ENCODE measurements around the gene TBC1D2.

TBC1D2 gene

DNA sequence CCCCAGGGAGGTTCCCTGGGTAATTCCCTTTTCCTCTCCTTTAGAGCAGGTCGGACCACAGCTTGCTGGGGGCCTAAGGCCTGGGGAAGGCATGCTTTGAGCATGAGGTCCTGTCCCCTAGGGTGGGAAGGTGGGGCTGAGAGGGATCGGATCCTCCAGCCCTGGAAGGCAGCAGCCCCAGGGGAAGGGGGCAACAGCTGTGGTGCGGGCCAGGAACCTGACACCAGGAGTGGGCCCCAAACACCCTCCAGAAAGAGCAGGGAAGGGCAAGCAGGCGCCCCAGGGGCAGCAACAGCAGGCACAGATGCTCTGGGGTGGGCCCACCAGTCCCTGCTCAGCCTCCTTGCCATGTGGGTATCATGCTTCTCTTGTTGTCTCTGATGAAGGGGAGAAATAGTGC lies 59.8 kb downstream of the TBC1D2 start:
- DNase-seq, result peak; percentile 21
- Histone ChIP-seq H4K8ac (ENCODE audit: low read depth, low read length) (no peak overlapping the region), H3K18ac (ENCODE audit: low read length) (no peak overlapping the region), H3K4me2 (ENCODE audit: low read length) (no peak overlapping the region), H3K79me1 (ENCODE audit: low read length) (peaks cover 4% of the 10 kb centered on the region), H2AK5ac (ENCODE audit: low read length) (no peak overlapping the region), H2BK120ac (ENCODE audit: low read depth, low read length) (no peak overlapping the region), H3K56ac (ENCODE audit: low read length) (no peak overlapping the region), H2BK15ac (replicated peaks; ENCODE audit: low read depth) (no peak overlapping the region), H3K4me1 (ENCODE audit: control insufficient read depth, low read depth, low read length) (peaks cover 2% of the 10 kb centered on the region), H3K4ac (ENCODE audit: low read depth, low read length) (no peak overlapping the region), H3K9ac (ENCODE audit: low read length) (no peak overlapping the region), H3K4me3 (ENCODE audit: low read length) (no peak overlapping the region), H2BK5ac (ENCODE audit: low read length) (no peak overlapping the region), H3K36me3 (ENCODE audit: control insufficient read depth, insufficient read depth, low read length) (no peaks in the 10 kb centered on the region), H3K27ac (ENCODE audit: low read depth, low read length) (no peak overlapping the region), H4K5ac (ENCODE audit: low read length) (no peak overlapping the region), H3K79me2 (ENCODE audit: control insufficient read depth, insufficient read depth, low read length) (peaks cover 11% of the 10 kb centered on the region), H3K23ac (ENCODE audit: low read length) (no peak overlapping the region), H3K27me3 (ENCODE audit: insufficient read depth, low read length, poor library complexity) (no peaks in the 10 kb centered on the region)
- WGBS (ENCODE audit: extremely low coverage, insufficient coverage, low lambda C conversion rate), result no CpG with 5 or more reads among the region's 4 CpGs

DNA sequence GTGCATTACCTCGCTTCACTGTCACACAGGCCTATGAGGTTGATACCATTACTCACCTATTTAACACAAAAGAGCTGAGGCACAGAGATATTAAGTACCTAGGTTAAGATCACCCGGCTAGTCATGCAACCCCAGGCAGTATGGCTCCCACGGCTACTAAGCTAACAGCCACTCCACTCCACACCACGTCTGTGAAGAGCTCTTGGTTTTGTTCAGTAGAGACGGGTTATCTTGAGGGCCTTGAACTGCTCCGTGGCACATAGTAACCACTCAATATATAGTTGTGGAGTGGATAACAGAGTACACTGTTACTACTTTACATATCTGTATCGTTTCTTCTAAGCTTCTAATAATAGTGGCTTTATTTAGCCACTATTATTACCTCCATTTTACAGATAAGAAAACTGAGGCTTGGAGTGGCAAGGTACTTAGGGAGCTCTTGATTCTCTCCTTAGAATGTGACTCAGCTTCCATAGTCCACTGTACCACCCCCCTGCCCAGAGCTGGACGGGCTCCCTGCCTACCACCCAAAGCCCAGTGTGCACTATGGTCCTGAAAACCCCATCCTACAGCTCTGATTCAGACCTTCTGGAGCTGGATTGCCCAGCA lies 62.0 kb downstream of the TBC1D2 start:
- no peak overlapping the region for H3K4me3 ChIP-seq (ENCODE audit: low read length)
- H3K36me3 ChIP-seq (ENCODE audit: control insufficient read depth, insufficient read depth, low read length), result no peaks in the 10 kb centered on the region
- no peak overlapping the region for H3K27ac ChIP-seq (ENCODE audit: low read depth, low read length)
- peaks cover 6% of the 10 kb centered on the region for H3K79me1 ChIP-seq (ENCODE audit: low read length)
- H3K79me2 ChIP-seq (ENCODE audit: control insufficient read depth, insufficient read depth, low read length), result peaks cover 20% of the 10 kb centered on the region
- DNase-seq, result no peak
- no peak overlapping the region for H2BK5ac ChIP-seq (ENCODE audit: low read length)
- no peaks in the 10 kb centered on the region for H3K27me3 ChIP-seq (ENCODE audit: insufficient read depth, low read length, poor library complexity)
- no peak overlapping the region for H2BK120ac ChIP-seq (ENCODE audit: low read depth, low read length)
- H2BK15ac ChIP-seq (replicated peaks; ENCODE audit: low read depth), result no peak overlapping the region
- H3K18ac ChIP-seq (ENCODE audit: low read length), result no peak overlapping the region
- no peak overlapping the region for H2AK5ac ChIP-seq (ENCODE audit: low read length)
- H3K56ac ChIP-seq (ENCODE audit: low read length), result peak overlapping the region; percentile 69
- peak overlapping the region; percentile 4 for H3K9ac ChIP-seq (ENCODE audit: low read length)
- no peak overlapping the region for H3K23ac ChIP-seq (ENCODE audit: low read length)
- H4K5ac ChIP-seq (ENCODE audit: low read length), result no peak overlapping the region
- H3K4me2 ChIP-seq (ENCODE audit: low read length), result peak overlapping the region; percentile 4
- WGBS (ENCODE audit: extremely low coverage, insufficient coverage, low lambda C conversion rate), result no CpG with 5 or more reads among the region's 8 CpGs
- H4K8ac ChIP-seq (ENCODE audit: low read depth, low read length), result no peak overlapping the region
- peaks cover 2% of the 10 kb centered on the region for H3K4me1 ChIP-seq (ENCODE audit: control insufficient read depth, low read depth, low read length)
- H3K4ac ChIP-seq (ENCODE audit: low read depth, low read length), result no peak overlapping the region

DNA sequence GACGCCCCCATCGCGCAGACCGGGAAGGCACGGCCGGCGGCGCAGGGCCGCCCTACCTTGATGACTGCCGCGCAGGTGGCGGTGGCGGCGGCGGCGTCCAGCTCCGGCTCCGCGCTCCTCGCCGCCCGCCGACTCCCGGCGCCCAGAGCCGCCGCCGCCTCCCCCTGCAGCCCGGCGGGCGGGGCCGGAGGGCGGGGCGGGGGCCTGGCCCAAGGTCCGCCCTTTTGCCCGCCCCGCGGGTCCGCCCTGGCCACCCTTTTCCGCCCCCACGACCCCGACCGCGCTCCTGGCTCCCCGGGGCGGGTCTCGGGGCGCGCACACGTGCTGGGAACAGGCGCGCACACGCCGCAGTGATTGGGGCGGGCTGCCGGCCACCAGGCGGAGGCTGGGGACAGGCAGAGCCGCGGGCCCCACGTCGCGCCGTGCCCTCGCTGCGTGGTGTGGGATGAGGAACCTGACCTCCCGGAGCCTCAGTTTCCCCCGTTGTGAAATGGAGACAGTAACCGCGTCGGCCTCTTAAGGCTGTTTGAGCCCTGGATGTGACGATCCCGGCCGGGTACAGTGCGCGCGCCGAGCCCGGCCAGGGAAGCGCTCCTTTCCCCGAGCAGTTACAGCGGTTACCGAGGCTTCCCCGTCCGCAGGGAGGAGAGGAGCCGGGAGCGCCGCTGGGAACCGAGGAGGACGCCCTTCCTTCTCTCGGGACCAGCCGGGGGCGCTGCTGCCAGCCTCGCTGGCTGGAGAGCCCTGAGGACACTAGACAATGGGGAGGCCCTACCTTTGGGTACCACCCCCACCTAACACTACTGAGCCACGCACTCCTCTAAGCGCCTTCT lies 62.7 kb downstream of the TBC1D2 start, which contains the start of gene CORO2A:
Gene CORO2A, minus strand, starts transcription at position 135 of the 833 bp plus-strand sequence. CDS start 34,977 bp downstream, outside the sequence.
- Histone ChIP-seq H3K18ac (ENCODE audit: low read length) (peak within 1 kb of the TSS; percentile 56), H3K9ac (ENCODE audit: low read length) (peak within 1 kb of the TSS; percentile 79), H4K8ac (ENCODE audit: low read depth, low read length) (no peak within 1 kb of the TSS), H3K23ac (ENCODE audit: low read length) (peak within 1 kb of the TSS; percentile 7), H3K4me3 (ENCODE audit: low read length) (peak within 1 kb of the TSS; percentile 74), H3K27ac (ENCODE audit: low read depth, low read length) (peak within 1 kb of the TSS; percentile 55), H3K36me3 (ENCODE audit: control insufficient read depth, insufficient read depth, low read length) (no peaks in the 10 kb centered on the region), H2BK5ac (ENCODE audit: low read length) (peak within 1 kb of the TSS; percentile 57), H2AK5ac (ENCODE audit: low read length) (peak within 1 kb of the TSS; percentile 24), H3K79me1 (ENCODE audit: low read length) (peaks cover 6% of the 10 kb centered on the region), H3K4ac (ENCODE audit: low read depth, low read length) (peak within 1 kb of the TSS; percentile 19), H3K27me3 (ENCODE audit: insufficient read depth, low read length, poor library complexity) (no peaks in the 10 kb centered on the region), H4K5ac (ENCODE audit: low read length) (no peak within 1 kb of the TSS), H2BK120ac (ENCODE audit: low read depth, low read length) (no peak within 1 kb of the TSS), H3K56ac (ENCODE audit: low read length) (peak within 1 kb of the TSS; percentile 88), H3K4me2 (ENCODE audit: low read length) (peak within 1 kb of the TSS; percentile 86), H3K79me2 (ENCODE audit: control insufficient read depth, insufficient read depth, low read length) (peaks cover 24% of the 10 kb centered on the region), H3K4me1 (ENCODE audit: control insufficient read depth, low read depth, low read length) (peaks cover 2% of the 10 kb centered on the region), H2BK15ac (replicated peaks; ENCODE audit: low read depth) (no peak within 1 kb of the TSS)
- DNase-seq, result peak; percentile 92
- no CpG with 5 or more reads among the region's 95 CpGs for WGBS (ENCODE audit: extremely low coverage, insufficient coverage, low lambda C conversion rate)

DNA sequence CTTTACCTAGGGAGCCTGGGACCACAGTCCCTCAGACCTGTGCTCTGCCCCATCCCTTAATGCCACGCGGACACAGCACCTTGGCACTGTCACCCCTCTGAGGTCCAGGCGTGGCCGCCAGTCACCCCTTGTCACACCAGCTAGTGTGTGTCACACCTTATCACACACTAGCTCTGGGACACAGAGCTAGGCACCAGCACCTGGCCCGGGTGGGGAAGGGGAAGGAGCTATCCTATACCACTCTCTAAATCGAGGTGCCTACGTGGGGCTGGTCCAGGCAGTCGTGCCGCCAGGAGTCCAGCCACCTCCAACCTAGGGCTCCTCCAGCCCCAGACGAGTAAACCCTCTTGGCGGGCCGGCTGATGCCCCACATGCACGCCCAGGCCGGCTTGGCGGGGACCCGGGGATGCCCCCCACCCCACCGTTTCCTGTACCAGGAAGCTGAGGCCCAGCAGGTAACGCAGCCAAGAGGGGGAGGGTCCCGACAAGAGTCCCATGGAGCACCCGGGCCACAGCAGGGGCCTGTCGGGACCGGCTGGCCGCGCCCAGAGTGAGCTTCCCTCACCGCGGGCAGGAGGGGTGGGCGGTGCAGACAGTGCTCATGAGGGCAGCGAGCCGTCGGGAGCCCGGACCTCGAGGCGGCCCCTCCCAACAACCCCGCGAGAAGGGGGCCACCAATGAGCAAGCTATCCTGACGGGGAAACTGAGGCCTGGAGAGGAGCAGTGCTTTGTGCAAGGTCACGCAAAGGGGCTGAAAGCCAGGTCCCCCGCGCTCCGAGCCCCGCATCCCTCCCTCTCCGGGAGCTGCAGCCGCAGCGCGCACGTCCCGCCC lies 63.6 kb downstream of the TBC1D2 start:
- H3K4me2 ChIP-seq (ENCODE audit: low read length), result peak overlapping the region; percentile 86
- H3K79me2 ChIP-seq (ENCODE audit: control insufficient read depth, insufficient read depth, low read length), result peaks cover 24% of the 10 kb centered on the region
- DNase-seq, result peak; percentile 63
- WGBS (ENCODE audit: extremely low coverage, insufficient coverage, low lambda C conversion rate), result no CpG with 5 or more reads among the region's 47 CpGs
- H2BK15ac ChIP-seq (replicated peaks; ENCODE audit: low read depth), result no peak overlapping the region
- no peak overlapping the region for H2BK120ac ChIP-seq (ENCODE audit: low read depth, low read length)
- peak overlapping the region; percentile 19 for H3K4ac ChIP-seq (ENCODE audit: low read depth, low read length)
- peaks cover 6% of the 10 kb centered on the region for H3K79me1 ChIP-seq (ENCODE audit: low read length)
- no peaks in the 10 kb centered on the region for H3K36me3 ChIP-seq (ENCODE audit: control insufficient read depth, insufficient read depth, low read length)
- H2BK5ac ChIP-seq (ENCODE audit: low read length), result peak overlapping the region; percentile 57
- H2AK5ac ChIP-seq (ENCODE audit: low read length), result peak overlapping the region; percentile 24
- no peak overlapping the region for H4K8ac ChIP-seq (ENCODE audit: low read depth, low read length)
- peak overlapping the region; percentile 74 for H3K4me3 ChIP-seq (ENCODE audit: low read length)
- peaks cover 2% of the 10 kb centered on the region for H3K4me1 ChIP-seq (ENCODE audit: control insufficient read depth, low read depth, low read length)
- H4K5ac ChIP-seq (ENCODE audit: low read length), result no peak overlapping the region
- peak overlapping the region; percentile 56 for H3K18ac ChIP-seq (ENCODE audit: low read length)
- H3K9ac ChIP-seq (ENCODE audit: low read length), result peak overlapping the region; percentile 79
- H3K23ac ChIP-seq (ENCODE audit: low read length), result peak overlapping the region; percentile 7
- no peaks in the 10 kb centered on the region for H3K27me3 ChIP-seq (ENCODE audit: insufficient read depth, low read length, poor library complexity)
- H3K56ac ChIP-seq (ENCODE audit: low read length), result peak overlapping the region; percentile 88
- H3K27ac ChIP-seq (ENCODE audit: low read depth, low read length), result peak overlapping the region; percentile 55

DNA sequence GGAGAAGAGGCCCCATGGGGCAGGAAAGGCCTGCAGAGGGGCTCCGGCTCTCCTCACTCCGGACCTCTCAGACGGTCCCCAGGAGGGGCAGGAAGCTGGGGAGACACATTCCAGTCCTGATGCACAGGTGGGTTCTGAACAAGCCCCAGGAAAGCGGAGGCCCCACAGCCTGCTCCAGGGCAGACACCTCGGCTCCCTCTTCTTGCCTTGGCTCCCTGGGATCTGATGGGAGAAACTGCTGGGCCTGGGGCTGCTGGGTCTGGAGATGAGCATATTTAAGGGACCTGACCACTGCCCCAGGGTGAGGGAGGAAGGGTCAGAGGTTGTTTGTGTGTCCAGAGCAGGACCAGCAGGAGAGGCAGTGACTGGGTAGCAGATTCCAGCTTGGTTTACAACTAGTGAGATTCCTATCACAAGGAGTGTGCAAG lies 64.3 kb downstream of the TBC1D2 start:
- Histone ChIP-seq H3K79me1 (ENCODE audit: low read length) (peaks cover 8% of the 10 kb centered on the region), H2AK5ac (ENCODE audit: low read length) (no peak overlapping the region), H3K4me3 (ENCODE audit: low read length) (no peak overlapping the region), H2BK5ac (ENCODE audit: low read length) (no peak overlapping the region), H4K8ac (ENCODE audit: low read depth, low read length) (no peak overlapping the region), H4K5ac (ENCODE audit: low read length) (no peak overlapping the region), H3K56ac (ENCODE audit: low read length) (peak overlapping the region; percentile 88), H3K36me3 (ENCODE audit: control insufficient read depth, insufficient read depth, low read length) (no peaks in the 10 kb centered on the region), H3K27me3 (ENCODE audit: insufficient read depth, low read length, poor library complexity) (no peaks in the 10 kb centered on the region), H3K4me1 (ENCODE audit: control insufficient read depth, low read depth, low read length) (peaks cover 2% of the 10 kb centered on the region), H2BK15ac (replicated peaks; ENCODE audit: low read depth) (no peak overlapping the region), H3K23ac (ENCODE audit: low read length) (no peak overlapping the region), H3K27ac (ENCODE audit: low read depth, low read length) (peak overlapping the region; percentile 9), H2BK120ac (ENCODE audit: low read depth, low read length) (no peak overlapping the region), H3K18ac (ENCODE audit: low read length) (no peak overlapping the region), H3K79me2 (ENCODE audit: control insufficient read depth, insufficient read depth, low read length) (peaks cover 27% of the 10 kb centered on the region), H3K4ac (ENCODE audit: low read depth, low read length) (peak overlapping the region; percentile 19), H3K4me2 (ENCODE audit: low read length) (peak overlapping the region; percentile 86), H3K9ac (ENCODE audit: low read length) (peak overlapping the region; percentile 79)
- DNase-seq, result peak; percentile 27
- no CpG with 5 or more reads among the region's 5 CpGs for WGBS (ENCODE audit: extremely low coverage, insufficient coverage, low lambda C conversion rate)

Measured in mesendoderm (in vitro differentiated cells).